NCI-H748 treated with DMSO at 0.1 percent for 48 hours (cell line): ENCODE data around the gene ATF3.

Source experiments
- DNase-seq: peaks from one replicate; lab custom pipeline; 2025; lab: John Stamatoyannopoulos, UW

ATF3 gene

GRCh38 chr1:212608392-212608958 is at the start of gene ATF3:
Gene ATF3, plus strand, starts transcription at chr1:212608761. Its CDS starts 6,261 bp downstream, at chr1:212615022.
- peak; percentile 94 for DNase-seq

DNA sequence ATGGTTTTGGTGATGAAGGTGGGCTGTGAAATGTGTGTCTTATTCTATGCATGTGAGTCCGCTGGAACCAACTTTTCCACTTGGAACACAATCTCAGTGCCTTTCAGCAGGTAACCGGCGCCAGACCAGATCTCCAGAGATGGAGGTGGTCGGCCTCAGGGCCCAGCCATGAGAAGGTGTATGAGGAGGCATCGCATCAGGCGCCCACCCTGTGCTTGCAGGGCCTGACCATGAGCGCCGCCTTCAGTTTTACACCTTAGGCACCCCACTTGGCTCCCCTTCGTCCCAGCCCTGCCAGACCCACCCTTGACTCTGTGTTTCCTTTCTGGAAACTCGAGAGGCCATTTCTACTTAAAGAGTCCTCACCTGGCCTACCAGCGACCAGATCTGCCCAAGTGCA is 48.6 kb upstream of the ATF3 start:
- no peak for DNase-seq

- no peak for DNase-seq
These were observed 47.6 kb upstream of the ATF3 start for GRCh38 chr1:212560933-212561460.

DNA sequence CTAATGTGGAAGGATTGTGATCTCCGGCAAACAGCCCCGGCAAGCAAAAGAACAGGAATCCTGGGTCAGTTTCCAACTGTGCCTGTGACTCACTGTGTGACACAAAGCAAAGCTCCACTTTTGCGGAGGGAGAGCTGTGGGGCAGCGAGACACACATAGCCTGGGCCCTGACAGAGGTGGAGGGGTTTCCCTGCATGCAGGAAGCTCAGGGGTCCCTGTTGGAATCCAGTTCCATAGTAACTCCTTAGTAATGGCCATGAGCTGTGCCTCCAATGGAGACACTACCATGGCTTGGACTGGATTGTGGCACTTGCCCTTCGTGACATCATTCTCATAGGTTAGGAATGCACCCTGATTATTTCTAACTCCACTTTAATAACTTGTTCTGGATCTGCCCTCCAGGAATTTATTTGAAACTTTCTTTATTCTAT is 47.0 kb upstream of the ATF3 start:
- DNase-seq, result no peak

- DNase-seq, result no peak
These were observed 45.8 kb upstream of the ATF3 start for GRCh38 chr1:212562771-212563170.

DNA sequence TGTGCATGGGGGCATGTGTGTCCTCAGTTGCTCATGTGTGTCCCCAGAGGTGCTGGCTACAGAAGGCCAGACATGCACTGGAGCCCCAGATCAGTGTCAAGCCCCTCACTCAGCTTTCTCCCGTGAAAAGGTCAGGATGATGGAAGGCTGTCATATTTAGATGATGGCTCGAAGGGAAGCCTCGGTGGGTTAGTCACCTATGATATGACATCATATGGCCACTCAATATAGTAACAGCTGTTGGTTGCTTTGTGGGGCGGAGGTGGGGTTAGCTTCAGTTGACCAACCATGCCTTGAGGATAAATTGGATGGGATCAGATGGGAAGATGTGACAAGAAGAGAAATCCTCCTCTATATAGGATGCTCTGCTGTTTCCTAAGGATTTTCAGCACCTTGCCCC is 43.5 kb upstream of the ATF3 start:
- DNase-seq, result no peak

- no peak for DNase-seq
These were observed 42.8 kb upstream of the ATF3 start for GRCh38 chr1:212565571-212566305.

- peak; percentile 42 for DNase-seq
These were observed 41.8 kb upstream of the ATF3 start for GRCh38 chr1:212566522-212567479.

GRCh38 chr1:212567638-212568037 is 40.9 kb upstream of the ATF3 start:
- no peak for DNase-seq

DNA sequence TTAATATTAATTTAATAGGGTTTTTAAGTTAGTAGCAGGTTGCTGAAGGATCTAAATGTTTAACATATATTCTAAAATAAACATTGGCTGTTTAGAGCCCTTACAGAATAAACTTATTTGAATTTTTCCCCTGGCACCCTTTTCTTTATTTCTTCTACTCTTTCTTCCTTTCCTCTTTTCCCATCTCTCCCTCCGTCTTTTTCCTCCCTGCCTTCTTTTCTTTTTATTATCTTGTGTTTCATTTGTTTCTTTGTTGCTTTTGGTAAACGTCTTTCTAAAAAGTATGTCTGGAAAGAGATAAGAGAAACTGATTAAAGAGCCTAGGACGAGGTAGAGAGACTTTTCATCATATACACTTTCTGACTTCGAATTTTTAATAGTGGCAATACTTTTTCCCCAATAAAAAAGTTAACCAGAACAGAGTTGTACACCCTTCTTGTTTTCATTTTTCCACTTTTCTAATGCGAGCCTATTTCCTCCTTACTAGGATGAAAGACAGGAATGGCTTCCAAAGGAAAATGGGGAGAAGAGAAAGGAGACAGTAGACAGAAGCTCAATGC is 39.5 kb upstream of the ATF3 start:
- no peak for DNase-seq

DNA sequence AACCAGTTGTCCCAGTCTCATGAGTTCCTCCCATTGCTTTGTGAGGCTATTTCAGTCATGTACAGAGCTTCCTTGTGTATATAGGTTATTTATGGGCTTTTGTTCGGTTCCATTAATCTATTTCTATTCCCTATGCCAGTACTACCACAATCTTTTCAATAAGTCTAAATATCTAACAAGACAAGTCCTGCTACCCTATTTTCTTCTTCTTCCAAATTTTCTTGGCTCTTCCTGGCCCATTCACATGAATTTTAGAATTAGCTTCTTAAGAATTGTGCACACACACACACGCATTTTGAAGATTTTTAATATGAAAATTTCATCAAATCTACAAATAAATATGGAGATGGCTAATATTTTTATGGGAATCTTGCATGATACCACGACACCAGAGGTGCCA is 33.8 kb upstream of the ATF3 start:
- no peak for DNase-seq

- no peak for DNase-seq
These were observed 33.2 kb upstream of the ATF3 start for GRCh38 chr1:212575333-212575732.

GRCh38 chr1:212578041-212578440 is 30.5 kb upstream of the ATF3 start:
- DNase-seq, result no peak

- DNase-seq, result no peak
These were observed 27.5 kb upstream of the ATF3 start for GRCh38 chr1:212581034-212581433.

DNA sequence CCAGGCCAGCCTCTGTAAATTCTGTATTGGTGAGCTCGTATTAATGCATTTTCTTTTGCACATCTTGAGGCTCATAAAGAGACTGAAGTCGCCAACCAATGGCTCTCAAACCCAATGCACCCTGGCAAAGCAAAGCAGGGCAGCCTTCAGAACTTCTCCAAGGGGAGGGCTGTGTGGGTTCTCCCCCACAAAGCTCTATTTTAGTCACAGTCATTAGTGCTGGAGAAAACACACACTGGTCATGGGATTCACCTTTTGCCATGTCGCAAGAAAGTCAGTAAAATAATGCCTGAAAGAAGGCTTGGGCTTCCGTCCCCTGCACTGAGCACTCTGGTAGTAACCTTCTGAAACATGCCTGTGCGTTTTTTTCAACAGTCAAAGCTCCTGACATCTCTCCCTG is 26.3 kb upstream of the ATF3 start:
- DNase-seq, result no peak

DNA sequence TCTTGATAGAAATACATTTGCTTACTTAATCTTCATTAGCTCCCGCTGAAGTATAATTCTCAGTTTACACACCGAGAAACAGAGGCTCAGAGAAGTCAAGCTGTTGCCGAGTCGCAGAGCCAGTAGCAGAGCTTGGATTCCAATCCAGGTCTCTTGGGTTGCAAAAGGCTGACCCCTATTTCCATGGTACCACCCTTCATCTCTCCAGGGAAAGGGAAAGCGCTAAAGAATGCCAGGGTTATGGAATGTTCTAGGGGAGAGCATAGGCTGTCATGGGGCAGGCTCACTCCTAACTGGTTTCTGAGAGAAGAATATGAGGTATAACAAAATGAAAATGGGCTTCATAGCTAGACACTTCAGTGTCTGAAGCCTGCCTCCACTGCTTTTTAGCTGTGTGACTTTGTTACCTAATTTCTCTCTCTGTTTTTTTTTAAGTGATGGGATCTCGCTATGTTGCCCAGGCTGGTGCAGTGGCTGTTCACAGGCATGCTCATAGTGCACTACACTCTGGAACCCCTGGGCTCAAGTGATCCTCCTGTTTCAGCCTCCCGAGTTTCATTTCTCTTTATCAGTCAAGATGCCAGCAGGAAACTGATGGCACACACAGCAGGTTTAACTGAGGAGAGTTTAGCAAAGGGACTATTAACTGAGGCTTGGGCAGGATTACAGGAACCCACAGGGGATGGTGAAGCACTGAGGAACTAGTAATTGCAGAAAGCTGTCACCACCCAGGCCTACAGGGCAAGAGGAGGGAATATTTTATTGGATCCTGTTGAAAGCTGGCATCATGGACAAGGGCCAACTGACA is 25.5 kb upstream of the ATF3 start:
- no peak for DNase-seq

- DNase-seq, result no peak
These were observed 24.9 kb upstream of the ATF3 start for GRCh38 chr1:212583643-212584042.

DNA sequence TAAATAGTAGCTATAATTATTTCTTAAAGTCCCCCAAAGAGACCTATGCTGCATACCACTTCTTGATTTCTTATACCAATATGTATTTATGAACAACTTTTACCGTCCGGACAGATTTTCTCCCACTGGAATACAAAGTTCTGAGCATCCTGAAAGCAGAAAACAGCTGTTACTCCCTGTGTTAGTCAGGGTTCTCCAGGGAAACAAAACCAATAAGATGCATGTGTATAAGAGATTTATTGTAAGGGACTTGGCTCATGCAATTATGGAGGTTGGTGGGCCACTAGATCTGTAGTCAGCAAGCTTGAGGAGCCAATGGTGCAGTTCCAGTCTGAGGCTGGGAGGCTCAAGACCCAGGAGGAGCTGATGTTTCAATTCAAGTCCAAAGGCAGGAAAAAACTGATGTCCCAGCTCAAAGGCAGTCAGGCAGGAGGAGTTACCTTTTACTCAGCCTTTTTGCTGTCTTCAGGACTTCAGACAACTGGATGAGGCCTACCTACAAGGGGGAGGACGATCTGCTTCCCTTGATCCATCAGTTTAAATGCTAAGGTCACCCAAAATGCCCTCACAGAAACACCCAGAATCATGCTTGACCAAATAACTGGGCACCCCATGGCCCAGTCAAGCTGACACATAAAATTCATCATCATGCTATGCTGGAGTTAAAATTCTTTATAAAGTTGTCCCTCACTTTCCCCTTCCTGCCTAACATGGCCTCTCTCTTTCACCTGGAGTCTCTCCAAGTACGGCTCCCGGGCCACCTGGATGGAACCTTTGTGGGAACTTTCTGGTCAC is 24.3 kb upstream of the ATF3 start:
- DNase-seq, result no peak

- DNase-seq, result no peak
These were observed 23.4 kb upstream of the ATF3 start for GRCh38 chr1:212585210-212585609.

DNA sequence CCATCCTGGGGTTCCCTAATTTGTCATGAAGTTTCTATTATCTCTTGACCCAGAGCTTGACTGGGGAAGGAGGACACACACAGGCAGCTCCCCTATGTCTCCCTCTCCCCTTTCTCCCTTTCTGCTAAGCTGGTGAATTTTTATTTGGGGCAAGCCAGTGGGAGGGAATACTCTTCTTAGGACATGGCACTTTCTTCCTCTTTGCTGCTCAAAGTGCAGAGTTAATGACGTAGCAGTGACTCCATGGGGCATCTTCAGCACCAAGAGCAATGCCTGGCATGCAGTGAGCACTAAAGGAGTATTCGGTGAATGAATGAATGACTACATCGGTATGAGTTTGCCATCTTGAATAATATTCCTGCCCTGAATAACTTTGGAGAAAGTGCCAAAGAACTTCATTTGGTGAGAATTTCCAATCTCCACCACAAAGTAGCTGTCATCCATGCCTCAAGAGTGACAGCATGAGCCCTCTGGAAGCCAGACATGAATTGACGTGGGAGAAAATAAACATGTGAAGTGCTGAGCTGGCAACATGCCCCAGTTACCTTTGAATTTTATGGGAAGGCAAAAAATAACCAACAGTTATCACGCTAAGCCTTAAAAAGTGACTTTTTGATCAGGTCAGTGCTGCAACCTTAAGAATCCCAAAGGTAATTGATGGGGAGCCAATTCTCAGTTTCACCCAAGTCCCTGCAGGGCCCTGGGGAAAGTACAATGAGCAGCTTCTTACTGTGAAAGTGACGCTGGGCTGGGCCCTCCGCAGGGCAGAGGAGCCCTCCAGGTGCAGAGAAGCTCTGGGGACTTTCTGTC is 22.1 kb upstream of the ATF3 start:
- DNase-seq, result no peak
